HG03280 (cell line): Measurements from ENCODE around the gene HMGN1.

Experiments used
- ATAC-seq: cut with Tn5 transposase; IDR thresholded peaks from one replicate; pipeline ENCODE4 v1.9.1; 2021; ENCODE audit warnings: mild to moderate bottlenecking, moderate library complexity; ENCODE audit not compliant: unreplicated experiment

The HMGN1 gene

GRCh38 chr21:39311164-39311563 is 37.7 kb downstream of the HMGN1 start:
- ATAC-seq, result no peak

- no peak for ATAC-seq
Observed at GRCh38 chr21:39307466-39307865, 41.4 kb downstream of the HMGN1 start.

- ATAC-seq, result no peak
Observed at GRCh38 chr21:39300587-39300986, 48.3 kb downstream of the HMGN1 start.

GRCh38 chr21:39296891-39297290 is 52.0 kb downstream of the HMGN1 start:
- no peak for ATAC-seq
